GM12891 (cell line): ENCODE data around the gene SLC38A10.

Source experiments
- PAX5 ChIP-seq: IDR thresholded peaks from 2 replicates; pipeline ENCODE4 v1.6.1; 2011; ENCODE audit warnings: low read length, moderate library complexity, mild to moderate bottlenecking; ENCODE audit not compliant: insufficient read depth, severe bottlenecking
- POLR2A ChIP-seq: IDR thresholded peaks from 2 replicates; pipeline ENCODE4 v1.6.1; 2011; ENCODE audit warnings: low read depth, low read length, control low read depth
- POLR2AphosphoS5 ChIP-seq: IDR thresholded peaks from 2 replicates; pipeline ENCODE4 v1.6.1; 2011; ENCODE audit warnings: low read depth, low read length, control low read depth
- SPI1 ChIP-seq: IDR thresholded peaks from 2 replicates; pipeline ENCODE4 v1.6.1; 2011; ENCODE audit warnings: low read depth, low read length, control low read depth

DNA sequence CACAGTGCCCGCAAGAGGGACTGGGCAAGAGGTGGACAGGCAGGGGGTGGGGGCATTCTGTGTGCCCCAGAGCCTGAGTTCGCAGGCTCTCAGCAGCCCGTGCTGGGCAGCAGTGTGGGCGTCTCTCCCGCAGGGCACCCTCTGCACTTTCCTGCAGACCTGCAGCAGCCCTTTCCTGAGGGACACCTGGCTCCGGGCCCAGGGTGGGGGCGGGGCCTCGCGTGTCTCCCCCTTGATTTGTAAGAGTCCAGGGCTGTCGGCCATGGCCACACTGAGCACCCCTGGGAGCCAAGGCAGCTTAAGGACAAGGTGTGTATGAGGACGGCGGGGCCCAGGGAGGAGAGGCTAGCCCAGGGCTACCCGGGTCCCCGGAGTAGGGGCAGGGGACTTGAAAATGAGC lies 33.4 kb upstream of the SLC38A10 start:
- TF ChIP-seq SPI1 (no peak), PAX5 (no peak), POLR2AphosphoS5 (no peak), POLR2A (no peak)
